Limb (tissue), 2 donors: ENCODE data around the gene DOK6.
"Not testable (repeated sequence)": the region's sequence is repeated elsewhere in the genome, so short reads cannot be mapped to it uniquely, and the experiment has no call there.

Experiments used
- DNase-seq, 2 donors: peaks; one replicate each; pipeline ENCODE4 v3.0.0-alpha.2; 2016; ENCODE audit errors: extremely low spot score in 2 of 2

DOK6 gene

DNA sequence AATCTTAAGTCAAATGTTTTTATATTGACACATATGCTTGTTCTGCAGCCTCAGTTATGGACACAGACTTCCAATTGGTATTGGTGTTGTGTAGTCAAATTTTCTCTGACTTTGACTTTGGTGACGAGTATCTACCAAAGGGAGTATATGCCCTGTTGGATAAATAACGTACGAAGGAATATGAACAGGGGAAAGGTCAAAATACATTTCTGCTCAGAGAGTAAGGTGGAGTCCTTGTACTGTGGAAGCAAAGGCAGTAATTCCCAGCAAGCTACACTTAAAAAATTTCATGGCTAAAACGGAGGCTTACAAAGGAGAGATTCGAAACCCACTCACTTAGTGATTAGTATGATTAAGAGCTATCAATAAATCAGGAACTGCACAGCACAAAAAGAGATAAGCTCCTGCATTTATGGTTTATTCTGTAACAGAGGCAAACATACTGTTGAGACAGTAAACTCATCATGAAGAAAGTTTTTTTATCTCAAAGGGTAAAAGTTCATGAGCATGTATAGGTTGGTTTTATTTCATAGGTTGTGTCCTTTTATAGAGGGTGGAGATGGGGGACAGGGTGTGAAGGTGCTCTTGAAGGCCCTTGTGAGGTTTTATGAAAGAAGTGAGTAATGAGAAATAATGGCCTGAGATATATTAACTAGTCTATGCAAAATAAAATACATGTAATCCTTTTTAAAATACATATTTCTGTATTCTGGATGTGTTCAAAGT is 404.3 kb downstream of the DOK6 start:
- DNase-seq = no peak

DNA sequence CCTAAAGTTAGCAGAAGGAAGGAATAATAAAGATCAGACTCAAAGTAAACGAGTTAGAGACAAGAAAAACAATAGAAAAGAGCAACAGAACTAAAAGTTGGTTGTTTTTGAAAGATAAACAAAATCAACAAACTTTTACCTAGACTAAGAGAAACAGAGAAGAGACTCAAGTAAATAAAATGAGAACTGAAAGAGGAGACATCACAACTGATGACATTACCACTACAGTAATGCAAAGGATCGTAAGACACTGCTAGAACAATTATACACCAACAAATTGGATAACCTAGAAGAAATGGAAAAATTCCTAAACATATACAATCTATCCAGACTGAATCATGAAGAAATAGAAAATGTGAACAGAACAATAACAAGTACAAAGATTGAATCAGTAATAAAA is 407.7 kb downstream of the DOK6 start:
- no peak for DNase-seq

DNA sequence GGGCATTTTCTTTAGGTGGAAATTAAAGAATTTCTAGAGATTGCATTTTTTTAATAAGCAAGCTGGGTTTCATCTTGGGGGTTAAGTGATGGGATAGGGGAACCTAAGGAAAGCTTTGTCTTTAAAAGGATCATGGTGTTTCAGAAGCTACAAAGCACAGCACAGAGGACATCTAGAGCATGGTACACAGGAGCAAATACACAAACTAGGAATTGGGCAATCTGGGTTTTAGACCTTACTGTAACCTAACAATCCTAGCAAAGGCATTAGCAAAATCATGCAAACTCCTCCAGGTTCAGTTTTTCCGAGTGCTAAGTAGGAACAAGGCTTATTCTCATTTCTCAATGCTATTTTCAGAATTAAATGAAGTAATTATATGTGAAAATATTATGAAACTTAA is 412.9 kb downstream of the DOK6 start:
- no peak for DNase-seq

DNA sequence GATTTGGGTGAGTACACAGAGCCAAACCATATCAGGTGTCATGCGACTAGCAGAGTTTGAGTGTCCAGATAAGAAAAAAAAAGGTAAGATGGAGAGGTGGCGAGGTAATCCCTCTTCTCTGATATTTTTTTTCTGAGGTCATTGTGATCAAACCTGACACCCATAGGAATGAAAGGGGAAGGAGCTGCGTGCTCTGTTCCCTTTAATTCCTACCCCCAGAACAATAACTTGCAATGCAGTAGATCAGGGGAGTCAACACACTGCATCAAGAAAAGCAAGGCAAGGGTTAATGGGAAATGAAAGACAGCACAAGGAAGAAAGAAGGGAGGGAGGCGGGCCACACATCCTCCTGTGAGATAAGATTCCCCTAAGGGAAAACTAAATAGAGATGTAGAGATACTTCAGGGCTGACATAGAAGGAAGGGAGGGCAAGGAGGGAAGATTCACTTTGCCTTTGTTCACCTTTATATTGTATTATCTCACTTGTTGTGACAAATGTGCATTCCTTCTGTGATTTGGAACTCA is 414.2 kb downstream of the DOK6 start:
- DNase-seq = no peak

DNA sequence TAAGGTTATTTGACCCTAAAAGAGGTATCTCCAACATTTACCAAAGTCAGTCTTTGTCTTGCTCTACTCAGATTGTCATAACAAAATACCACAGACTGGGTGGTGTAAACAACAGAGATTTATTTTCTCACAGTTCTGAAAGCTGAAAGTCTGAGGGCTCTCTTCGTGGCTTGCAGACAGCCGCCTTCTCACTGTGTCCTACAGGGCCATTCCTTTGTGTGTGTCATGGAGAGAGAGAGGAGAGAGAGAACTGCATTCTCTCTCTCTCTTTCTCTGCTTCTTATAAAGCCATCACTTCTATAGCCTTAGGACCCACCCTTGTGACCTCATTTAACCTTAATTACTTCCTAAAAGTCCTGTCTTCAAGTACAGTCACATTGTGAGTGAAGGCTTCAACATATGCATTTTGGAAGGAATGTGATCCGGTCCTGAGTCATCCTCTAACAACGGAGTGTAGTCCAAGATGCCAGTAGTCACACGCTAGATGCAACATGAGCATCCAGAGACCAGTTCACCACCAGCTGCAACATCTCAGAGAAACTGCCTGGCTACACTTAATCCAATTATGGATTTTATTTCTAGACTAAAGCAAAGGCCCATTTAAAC is 416.8 kb downstream of the DOK6 start:
- no peak for DNase-seq

DNA sequence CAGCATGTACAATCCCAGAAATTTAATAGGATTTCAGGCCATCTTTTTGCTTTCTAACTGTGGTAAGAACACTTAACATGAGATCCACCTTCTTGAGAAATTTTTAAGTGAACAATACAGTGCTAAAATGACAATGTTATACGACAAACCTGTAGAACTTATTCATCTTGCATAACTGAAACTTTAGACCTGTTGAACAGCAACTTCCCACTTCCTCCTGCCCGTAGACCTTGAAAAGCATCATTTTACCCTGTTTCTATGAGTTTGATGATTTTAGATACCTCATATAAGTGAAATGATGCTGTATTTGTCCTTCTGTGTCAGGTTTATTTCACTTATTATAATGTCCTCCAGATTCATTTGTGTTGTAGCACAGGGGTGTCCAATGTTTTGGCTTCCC is 418.8 kb downstream of the DOK6 start:
- DNase-seq = no peak

DNA sequence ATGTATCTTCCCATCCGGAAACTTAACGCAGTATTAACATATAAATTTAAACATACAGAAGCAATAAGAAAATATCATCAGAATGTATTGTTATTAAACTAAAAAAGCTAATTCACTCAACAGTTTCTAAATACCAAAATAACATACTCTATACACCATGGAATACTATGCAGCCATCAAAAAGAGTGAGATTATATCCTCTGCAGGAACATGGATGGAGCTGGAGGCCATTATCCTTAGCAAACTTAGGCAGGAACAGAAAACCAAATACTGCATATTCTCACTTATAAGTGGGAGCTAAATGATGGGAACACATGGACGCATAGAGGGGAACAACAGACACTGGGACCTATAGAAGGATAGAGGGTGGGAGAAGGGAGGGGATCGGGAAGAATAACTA is 419.9 kb downstream of the DOK6 start:
- no peak for DNase-seq

DNA sequence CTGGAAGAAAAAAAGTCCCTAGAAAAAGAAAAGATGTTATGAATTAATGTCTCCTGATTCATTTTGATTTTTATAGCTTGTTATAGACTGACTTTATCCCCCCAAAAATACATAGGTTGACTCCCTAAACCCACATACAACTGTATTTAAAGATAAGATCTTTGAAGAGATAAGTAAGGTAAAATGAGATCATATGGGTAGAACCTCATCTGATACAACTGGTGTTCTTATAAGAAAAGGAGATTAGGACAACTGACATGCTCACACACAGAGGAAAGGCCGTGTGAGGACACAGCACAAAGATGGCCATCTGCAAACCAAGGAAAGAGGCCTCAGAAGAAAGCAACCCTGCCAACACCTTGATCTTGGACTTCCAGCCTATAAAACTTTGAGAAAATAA is 429.5 kb downstream of the DOK6 start:
- DNase-seq = no peak

DNA sequence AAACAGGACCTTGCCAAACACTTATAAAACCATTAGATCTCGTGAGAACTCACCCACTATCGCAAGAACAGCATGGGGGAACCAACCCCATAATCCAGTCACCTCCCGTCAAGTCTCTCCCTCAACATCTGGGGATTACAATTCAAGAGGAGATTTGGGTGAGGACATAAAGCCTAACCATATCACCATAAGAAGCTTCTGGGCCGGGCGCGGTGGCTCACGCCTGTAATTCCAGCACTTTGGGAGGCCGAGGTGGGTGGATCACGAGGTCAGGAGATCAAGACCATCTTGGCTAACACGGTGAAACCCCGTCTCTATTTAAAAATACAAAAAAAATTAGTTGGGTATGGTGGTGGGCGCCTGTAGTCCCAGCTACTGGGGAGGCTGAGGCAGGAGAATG is 434.3 kb downstream of the DOK6 start:
- DNase-seq = not testable (repeated sequence)

DNA sequence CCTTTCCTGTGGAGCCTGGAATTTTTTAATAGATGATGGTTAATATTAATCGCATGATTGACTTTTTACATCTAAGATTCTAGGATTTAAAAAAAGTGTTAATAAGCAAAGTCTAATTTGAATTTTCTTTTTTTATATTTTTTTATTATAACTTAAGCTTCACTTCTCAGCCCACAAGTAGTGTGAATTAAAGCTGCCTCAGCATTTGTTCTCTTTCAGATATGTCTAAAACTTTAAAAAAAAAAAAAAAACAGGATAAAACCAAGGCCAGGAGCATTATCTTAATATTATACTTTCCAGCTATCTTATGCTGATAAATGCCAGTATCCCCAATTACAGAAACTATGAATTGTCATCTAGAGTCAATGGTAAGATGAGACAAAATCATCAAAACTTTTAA is 437.3 kb downstream of the DOK6 start:
- no peak for DNase-seq

DNA sequence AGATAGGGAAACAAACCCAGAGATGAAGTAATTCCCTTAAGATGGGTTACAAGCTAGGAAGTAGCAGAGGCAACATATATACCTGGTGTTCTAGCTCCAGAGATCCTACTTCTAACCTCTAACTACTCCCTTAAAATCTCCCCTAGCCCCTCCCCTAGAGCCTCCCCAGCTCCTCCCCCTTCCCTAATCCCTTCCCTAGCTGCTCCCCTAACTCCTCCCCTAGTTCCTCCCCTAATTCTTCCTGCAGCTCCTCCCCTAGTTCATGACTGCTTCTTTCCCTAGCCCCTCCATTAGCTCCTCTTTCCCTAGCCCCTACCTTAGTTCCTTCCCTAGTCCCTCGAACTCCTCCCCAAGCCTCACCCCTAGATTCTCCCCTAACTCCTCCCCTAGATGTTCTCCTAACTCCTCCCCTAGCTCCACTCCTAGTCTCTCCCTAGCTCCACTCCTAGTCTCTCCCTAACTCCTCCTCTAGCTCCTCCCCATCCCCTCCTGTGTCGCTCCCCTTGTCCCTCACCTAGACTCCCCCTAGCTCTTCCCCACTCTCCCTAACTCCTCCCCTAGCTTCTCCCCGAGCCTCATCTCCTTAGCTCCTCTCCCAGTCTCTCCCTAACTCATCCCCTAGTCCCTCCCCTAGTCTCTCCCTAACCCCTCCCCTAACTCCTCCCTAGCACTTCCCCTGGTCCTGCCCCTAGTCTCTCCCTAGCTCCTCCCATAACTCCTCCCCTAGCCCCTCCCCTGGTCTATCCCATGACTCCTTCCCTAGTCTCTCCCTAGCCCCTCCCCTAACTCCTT is 438.1 kb downstream of the DOK6 start:
- no peak for DNase-seq

DNA sequence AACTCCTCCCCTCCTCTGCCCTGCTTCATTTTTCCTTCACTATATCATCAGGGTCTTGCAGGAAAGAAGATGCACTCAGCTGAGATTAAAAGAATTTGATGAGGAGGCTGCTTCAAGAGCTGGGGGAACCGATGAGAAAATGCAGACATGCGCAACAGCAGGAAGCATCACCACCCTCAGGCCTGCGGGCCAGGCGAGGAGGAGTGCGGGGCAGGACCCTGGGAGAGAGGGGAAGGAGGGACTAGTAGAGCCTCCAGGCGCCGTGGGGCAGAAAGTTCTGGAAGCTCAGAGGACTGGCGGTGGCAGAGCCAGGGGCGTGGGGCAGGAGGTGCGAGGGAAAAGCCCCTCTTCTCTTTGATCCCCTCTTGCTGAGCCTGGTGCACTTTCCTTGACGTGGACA is 438.8 kb downstream of the DOK6 start:
- DNase-seq = no peak

DNA sequence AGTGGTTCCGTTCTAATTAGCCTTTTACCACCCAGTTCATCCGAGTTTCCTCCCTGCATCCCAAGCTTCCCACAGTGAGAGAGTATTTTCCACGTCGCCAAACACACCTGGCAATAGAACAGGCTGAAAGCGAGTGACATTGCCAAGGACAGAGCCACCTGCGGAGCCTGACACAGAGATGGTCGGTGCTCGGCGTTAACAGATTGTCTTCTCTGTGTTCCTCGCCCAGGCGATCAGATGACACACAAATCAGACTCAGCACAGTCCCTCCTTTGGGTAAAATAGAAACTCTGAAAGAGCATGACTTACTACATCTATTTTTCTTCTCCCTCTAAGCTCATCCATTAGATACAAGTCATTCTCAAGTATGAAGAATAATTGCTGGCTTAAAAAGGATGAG is 439.3 kb downstream of the DOK6 start:
- no peak for DNase-seq

DNA sequence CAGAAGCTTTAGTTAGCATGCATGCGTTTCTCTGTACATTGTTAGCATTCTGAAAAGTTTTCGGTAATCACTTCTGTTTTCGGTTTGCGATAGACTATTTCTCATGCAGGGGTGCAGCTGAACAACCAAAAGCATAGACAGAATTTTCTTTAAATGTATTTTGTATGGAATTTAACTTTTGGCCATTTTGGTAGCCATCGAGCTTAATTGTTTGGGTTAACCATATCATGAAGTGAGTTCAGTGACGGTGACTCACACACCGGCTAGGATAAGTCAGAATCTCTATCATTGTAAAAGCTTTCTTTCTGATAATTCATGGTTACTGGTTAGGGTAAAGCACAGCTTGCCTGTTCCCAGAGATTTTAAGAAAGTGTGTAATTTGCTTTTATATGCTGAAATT is 439.8 kb downstream of the DOK6 start:
- no peak for DNase-seq

DNA sequence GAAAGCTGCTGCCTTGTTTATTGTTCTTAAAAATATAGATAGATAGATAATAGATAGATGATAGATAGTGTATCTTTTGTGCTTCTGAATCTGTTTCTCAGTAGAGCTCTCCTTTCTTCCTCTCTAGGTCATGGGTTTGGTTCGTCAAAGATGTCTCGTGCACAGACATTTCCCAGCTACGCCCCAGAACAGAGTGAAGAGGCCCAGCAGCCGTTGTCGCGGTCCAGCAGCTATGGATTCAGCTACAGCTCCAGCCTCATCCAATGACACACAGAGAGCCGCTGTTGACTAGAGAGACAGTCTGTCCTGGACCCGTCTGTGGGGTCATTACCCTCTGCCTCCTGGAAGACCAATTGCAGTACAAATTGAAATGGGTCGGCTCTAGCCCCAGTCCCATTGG is 440.4 kb downstream of the DOK6 start:
- DNase-seq = no peak

DNA sequence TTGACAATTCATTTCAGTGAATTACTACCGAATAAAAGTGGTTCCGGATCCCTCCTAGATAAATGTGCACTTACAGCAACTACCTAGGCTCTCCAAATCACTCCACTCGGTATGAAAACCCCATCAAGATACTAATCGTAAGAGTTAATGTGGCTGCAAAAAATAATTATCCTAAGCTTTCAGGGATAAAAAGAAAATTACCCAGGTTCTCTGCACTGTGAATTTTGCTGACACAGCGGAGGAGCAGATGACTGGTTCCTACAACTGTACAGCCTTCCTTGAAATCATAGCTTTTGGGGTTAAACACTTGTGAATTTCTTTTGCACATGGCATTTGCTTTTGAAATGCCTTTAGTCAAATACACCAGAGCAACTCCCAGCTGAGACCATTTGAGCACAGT is 442.3 kb downstream of the DOK6 start:
- no peak for DNase-seq

DNA sequence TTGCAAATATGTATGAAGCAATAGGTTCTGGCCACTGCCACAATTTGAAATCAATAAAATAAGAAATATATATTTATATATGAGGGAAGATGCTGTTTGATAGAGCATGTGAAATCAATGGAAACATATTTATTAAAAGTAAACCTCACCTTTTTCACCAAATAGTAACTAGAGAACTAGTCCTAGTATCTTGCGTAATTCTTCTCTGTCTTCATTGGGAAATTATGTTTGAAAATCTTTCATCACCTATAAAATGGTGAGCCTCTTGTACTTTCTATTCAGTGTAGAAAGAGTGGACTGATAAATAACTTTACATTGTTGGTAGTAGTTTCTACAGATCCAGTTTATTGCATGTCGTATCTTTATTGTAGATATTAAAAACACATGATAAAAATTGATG is 444.0 kb downstream of the DOK6 start:
- DNase-seq = no peak

DNA sequence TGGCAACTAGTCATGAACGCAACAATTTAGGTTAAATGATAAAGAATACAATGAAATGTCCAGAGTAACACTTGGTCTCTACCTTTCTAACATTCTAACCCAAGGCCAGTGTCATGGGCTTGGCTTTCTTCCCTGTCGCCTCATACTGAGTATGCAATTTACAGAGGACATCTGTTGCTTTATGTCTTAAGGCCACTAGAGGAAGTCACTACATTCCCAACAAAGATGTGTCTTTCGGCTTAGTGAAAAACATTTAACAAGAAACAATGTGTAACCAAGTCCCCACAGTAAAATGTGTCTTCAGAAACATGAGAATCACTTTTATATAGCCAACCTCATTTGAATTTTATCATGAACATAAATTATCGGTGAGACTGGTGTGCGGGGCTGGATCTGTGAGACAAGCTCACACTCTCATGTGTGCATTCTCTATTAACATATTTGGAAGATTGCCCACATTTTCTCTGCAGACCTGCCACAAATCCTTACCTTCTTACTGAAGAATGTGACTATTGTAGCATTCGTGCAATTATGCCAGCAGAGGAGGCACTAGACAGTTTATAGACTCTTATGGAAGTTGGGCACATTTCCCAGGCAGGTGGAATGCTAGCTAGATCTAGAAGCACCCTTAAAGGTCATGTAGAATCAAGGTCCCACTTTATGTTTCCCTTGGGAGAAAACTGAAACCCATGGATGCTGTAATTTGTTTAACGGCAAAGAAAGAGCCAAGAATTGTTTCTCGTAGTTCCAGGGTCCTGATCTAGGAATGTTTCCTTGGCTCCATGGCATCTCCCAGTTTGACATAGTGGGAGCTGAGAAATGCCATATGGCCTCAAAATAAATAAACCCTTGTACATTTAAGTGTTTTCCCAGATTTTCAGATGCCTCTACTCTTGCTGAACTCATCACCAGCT is 445.2 kb downstream of the DOK6 start:
- DNase-seq = peak in 1 of 2 donors; percentile 20

DNA sequence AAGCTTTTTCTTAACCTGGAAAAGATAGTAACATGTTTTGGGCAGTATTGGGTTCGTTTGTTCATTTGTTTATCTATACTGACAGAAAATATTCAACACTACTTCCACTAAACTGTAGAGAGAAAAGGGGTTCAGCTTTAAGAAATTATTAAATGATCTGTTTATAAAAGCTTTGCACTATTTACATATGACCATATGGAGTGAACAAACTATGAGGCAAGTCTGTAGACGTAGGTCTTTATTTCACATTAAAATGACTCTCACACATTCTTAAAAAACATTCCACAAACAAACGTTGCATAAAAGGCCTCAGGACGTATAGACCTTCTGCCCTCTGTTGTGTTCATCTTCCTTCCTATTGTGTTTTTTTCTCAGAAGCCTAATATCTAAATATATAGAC is 452.4 kb downstream of the DOK6 start:
- no peak for DNase-seq

DNA sequence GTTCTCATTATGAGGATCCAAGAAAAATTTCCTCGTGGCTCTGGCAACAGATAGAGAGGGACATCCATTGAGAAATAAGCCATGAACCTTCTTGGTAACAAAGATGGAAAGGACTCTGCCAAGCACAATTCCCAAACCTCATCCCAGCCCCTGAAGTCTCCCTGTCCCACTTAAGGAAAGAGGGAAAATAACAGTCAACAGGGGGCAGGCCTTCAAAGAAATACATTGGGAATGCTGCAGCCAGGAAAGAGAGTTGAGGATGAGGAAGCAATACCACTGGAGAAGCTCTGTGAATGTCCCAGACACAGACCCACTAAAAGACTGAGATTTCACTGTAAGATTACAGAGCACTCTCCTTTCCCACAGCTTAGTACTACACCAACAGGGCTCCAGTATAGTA is 453.8 kb downstream of the DOK6 start:
- no peak for DNase-seq

DNA sequence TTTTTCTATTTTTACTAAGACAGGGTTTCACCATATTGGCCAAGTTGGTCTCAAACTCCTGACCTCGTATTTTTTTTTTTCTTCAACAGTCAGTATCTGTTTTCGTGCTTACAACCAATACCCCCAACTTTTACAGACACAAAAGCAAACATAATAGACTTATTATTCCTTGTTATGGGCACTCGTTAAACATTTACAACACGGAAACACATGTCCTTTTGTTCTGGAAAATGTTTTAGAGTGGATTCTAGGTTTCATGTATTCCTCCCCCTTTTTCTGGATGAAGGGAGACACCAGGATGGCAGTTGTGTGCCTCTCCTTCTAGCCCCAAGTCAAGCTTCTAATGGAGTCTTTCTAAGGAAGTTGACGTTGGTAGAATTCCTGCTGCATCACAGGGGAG is 458.2 kb downstream of the DOK6 start:
- no peak for DNase-seq
